Measurements from ENCODE around the gene DDB1. TPM values are rescaled to one million over a fixed set of nuclear protein-coding genes. Genes with fewer than 3 reads are reported as not detected.
A peak's percentile ranks its signal among the peaks of the same experiment; 100 is the strongest.

DDB1 gene
- total and polyA plus RNA-seq, 2 of the 13 experiments (the other 11 are each of a cell fraction or from before 2014, with no cell fraction given) = 217 to 266 TPM

GRCh38 chr11:61294717-61295595 lies 37.9 kb downstream of the DDB1 start, which contains the start of gene VWCE (continued):
- TF ChIP-seq ZNF407 (CRISPR knock-in tag; IDR thresholded peaks at IDR 0.05; ENCODE audit: not compliant biosample characterization) = no peak
- no peak for TF ChIP-seq ZNF44 (CRISPR knock-in tag; IDR thresholded peaks at IDR 0.05)
- TF ChIP-seq ZNF337 (CRISPR knock-in tag; IDR thresholded peaks at IDR 0.05; ENCODE audit: borderline replicate concordance, low read depth) = no peak
- no peak for TF ChIP-seq ZNF282 (IDR thresholded peaks at IDR 0.05; ENCODE audit: partially characterized antibody)
- TF ChIP-seq ZNF777 (CRISPR knock-in tag; IDR thresholded peaks at IDR 0.05) = peak; percentile 35; the same call in 1 of the 2 replicates
- TF ChIP-seq EP300 (IDR thresholded peaks at IDR 0.05; ENCODE audit: low read depth in 2 of 2, low read length in 2 of 2) = no peak
- no peak for TF ChIP-seq EP300 (CRISPR knock-in tag; IDR thresholded peaks at IDR 0.05; ENCODE audit: borderline replicate concordance)
- peak; percentile 17; the same call in 1 of the 2 replicates for TF ChIP-seq TFDP2 (CRISPR knock-in tag; IDR thresholded peaks at IDR 0.05)
- 0 out of 2 replicates have a peak, but pooled peaks have one; percentile 64 for TF ChIP-seq ZNF235 (CRISPR knock-in tag; IDR thresholded peaks at IDR 0.05; ENCODE audit: borderline replicate concordance)
- TF ChIP-seq AFF4 (CRISPR knock-in tag; IDR thresholded peaks at IDR 0.05) = no peak
- TF ChIP-seq ZNF850 (CRISPR knock-in tag; conservative IDR thresholded peaks at IDR 0.05) = 0 out of 2 replicates have a peak, but pooled peaks have one; percentile 33
- peak; percentile 88 for TF ChIP-seq ZNF605 (CRISPR knock-in tag; IDR thresholded peaks at IDR 0.05)
- TF ChIP-seq ZNF737 (CRISPR knock-in tag; IDR thresholded peaks at IDR 0.05; ENCODE audit: borderline replicate concordance) = no peak
